Limb (tissue), 2 donors: ENCODE data around the gene NLGN3.

ENCODE experiments used
- DNase-seq, 2 donors: peaks; one replicate each; pipeline ENCODE4 v3.0.0-alpha.2; 2016; ENCODE audit errors: extremely low spot score in 2 of 2

The NLGN3 gene

DNA sequence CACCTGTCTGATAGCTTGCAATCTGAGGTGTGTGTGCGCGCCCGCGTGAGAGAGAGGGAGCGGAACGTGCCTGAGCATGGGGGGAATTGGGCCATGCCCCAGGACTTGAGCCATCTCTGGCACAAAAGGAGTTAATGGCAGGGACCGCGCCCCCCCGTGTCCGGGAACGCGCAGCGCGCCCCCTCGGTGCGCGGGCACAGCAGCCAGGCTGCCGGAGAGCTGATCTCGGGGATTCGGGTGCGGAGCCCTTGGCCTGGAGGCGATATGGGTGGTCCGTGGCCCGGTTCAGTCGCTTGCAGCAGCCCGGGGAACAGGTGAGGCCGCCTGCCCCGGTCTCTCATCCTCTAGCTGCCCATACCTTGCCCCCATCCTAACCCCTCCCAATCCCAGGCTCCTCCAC, at the start of gene NLGN3:
Gene NLGN3 (plus strand): TSS at position 191 of the 400 bp plus-strand sequence. CDS start 2,909 bp downstream, outside the sequence.
- DNase-seq = peak; percentile 3 to 75

DNA sequence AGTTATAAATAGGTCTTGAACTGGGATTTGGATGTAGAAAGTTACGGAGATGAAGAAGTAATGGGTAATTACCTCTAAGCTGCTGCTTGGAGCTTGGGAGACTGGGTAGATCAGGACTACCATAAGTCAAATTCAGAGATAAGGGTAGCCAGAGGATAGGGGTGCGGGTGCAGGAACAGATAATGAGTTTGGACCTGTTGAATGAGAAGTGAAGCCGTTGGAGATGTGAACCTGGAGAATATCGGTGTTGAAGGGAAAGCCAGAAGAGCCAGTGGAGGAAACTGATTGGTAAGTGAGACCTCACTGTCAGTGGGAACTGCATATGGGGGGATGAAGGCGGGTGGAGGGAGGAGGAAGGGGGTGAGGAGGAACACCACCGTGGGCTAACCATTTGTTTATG, 49.6 kb upstream of the NLGN3 start:
- no peak for DNase-seq

- peak; percentile 85 to 89 for DNase-seq
Observed at GRCh38 chrX:71095555-71095980, 49.1 kb upstream of the NLGN3 start, which contains the start of gene FOXO4. Gene FOXO4, plus strand, starts transcription at chrX:71095851. Its CDS starts 678 bp downstream, at chrX:71096529.

- peak in 1 of 2 donors; percentile 54 for DNase-seq
Observed at GRCh38 chrX:71095981-71096759, 48.5 kb upstream of the NLGN3 start.

DNA sequence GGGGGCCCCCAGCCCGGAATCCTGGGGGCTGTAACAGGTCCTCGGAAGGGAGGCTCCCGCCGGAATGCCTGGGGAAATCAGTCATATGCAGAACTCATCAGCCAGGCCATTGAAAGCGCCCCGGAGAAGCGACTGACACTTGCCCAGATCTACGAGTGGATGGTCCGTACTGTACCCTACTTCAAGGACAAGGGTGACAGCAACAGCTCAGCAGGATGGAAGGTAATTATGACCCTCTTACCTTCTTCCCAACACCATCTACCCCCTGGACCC, 47.9 kb upstream of the NLGN3 start:
- DNase-seq = no peak

DNA sequence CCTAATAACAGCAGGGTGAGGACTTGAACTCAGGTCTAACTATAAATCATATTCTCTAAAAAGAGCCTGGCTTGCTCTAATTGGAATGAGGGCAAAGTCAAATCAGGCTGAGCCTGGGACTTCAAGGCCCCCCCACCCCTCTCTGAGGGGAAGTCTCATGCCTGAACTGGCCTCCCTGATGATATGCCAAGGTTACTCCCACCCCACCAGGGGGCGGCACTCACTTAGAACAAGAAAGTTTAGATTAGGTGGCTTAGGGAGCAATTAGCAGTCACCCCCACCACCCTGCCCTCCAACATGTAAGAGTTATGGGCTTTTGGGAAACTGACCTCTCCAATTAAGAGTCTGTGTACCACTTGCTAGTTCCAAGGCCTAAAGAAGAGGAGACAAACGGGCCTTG, 46.3 kb upstream of the NLGN3 start:
- peak in 1 of 2 donors; percentile 61 for DNase-seq

GRCh38 chrX:71098951-71099506, 45.6 kb upstream of the NLGN3 start:
- no peak for DNase-seq

DNA sequence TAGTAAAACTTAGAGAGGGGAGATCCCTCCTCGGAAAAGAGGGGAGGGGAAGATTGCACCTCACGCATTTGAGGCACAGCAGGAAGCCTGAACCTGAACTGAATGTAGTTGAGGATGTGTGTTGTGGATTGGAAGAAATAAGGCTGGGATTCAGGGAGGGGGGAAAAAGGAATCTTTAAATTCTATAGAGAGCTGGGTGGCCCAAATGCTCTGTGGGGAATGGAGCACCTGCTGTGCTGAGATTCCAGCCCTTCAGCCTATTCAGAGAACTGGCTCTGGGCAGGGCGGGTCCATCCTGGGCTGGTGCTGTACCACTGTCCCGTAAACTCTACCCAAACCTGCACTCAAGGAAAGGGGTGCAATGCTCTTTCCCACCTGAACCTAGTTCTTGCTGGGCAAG, 44.9 kb upstream of the NLGN3 start:
- DNase-seq = no peak

GRCh38 chrX:71100581-71101505, 43.8 kb upstream of the NLGN3 start:
- no peak for DNase-seq

DNA sequence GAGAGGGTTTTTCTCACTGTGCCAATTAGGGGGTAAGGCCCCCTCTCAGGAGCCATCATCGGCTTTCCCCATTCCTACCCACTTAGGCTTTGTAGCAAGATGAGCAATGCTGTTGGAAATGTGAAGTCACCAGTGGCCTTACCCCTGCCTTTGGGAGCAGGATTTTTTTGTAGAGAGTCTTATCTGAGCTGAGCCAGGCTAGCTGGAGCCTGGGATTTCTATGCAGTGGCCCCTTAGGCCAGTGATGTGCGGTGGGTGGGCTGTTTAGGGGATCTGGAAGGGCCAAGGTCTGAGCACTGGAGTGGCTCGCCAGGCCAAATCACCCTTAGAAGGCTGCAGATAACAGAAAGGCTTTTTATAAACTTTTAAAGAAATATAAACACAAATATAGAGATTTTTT, 42.3 kb upstream of the NLGN3 start:
- DNase-seq = no peak

- DNase-seq = peak; percentile 64 to 76
Observed at GRCh38 chrX:71103110-71103983, 41.3 kb upstream of the NLGN3 start.

GRCh38 chrX:71105628-71106027, 39.0 kb upstream of the NLGN3 start:
- no peak for DNase-seq

DNA sequence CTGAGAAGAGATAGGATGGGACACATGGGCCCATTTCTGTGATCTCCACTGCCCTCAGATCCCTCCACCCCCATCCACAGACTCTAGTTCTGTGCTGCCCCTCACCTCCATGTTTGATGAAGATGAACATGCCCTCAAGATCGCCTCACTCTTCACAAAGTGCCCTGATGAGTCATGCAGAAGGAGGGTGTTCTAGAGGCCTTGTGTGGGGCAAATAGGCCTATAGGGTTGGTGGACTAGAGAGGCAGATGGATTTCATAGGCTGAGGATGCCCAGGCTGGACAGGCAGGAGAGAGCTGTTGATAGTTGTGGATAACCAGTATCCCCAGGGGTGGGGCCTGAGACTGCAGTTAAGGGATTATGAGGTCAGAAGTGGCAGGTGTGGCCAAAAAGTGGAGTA, 38.2 kb upstream of the NLGN3 start, which contains the start of gene CXorf65:
Gene CXorf65 (minus strand): TSS at position 314 of the 400 bp plus-strand sequence. CDS start 184 bp downstream, at position 130.
- no peak for DNase-seq

GRCh38 chrX:71107245-71107644, 37.4 kb upstream of the NLGN3 start:
- DNase-seq = no peak

GRCh38 chrX:71107762-71108360, 36.8 kb upstream of the NLGN3 start:
- no peak for DNase-seq

GRCh38 chrX:71109051-71109450, 35.6 kb upstream of the NLGN3 start:
- DNase-seq = no peak

DNA sequence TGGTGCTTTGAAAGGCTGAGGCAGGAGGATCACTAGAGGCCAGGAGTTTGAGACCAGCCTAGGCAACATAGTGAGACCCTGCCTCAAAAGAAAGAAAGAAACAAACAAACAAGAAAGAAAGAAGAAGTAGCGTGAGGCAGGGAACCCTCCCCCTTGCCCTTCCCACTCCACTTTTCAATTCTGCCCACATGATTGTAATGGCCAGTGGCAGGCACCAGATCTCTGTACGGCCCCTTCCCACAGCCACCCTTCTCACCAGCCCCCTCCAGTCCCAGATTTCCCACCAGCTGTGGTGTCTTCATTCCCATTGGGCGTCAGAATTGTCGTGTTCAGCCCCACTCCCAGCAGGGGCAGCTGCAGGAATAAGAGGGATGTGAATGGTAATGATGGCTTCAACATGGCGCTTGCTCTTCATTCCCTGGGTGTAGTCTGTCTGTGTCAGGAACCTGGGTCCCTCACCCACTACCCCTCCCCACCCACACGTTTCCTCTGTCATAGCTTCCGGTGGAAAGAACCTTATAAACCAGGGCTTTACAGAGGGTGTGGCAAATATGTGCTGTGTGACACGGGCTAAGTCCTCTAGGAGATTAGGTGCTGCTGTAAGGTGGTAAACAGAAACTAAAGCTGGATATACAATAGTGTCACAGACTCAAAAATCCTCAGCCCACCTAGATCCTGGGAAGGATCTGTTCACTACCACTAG, 33.3 kb upstream of the NLGN3 start, which contains the start of gene IL2RG:
Gene IL2RG (minus strand): TSS at position 437 of the 703 bp plus-strand sequence. CDS start 38 bp downstream, at position 399.
- DNase-seq = no peak

DNA sequence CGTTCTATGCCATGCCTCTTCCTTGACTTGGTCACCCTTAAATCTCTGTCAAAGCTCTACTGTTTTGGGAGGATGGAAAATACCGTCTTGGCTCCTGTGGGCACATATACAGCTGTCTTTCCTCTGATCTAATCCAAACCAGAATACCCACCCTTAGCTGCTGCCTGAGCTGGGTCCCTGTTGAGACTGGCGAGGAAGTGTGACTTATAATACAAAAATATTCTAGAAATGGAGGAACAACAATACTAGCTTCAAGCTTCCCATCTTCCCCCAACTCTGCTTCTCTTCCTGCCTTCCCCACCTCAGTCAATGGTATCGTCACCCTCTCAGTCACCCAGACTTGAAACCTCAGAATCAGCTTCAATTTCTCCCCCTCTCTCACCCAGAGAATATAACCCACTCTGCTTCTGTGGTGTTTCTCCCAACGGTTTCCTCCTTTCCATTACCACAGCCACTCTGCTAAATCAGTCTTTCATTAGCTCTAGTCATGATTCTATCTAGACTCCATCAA, 32.7 kb upstream of the NLGN3 start:
- no peak for DNase-seq

DNA sequence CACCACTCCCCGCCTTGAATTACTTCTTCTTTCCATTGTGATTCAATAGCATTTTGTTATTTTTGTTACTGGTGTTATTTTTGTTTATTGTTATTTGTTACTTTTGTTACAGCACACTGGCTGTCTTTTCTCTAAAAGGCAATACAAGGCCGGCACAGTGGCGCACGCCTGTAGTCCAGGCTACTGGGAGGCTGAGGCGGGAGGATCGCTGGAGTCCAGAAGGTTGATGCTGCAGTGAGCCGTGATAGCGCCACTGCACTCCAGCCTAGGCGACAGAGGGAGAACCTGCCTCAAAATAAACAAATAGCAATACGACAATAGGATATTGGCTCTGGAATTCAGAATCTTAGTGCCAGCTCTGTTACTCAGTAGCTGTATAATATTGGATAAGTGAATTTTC, 27.3 kb upstream of the NLGN3 start:
- DNase-seq = no peak
